Testis (tissue), 2 donors: Measurements from ENCODE around the gene RPL31.

ENCODE experiments used
- POLR2A ChIP-seq: fragments of 450-650 bp; IDR thresholded peaks from one replicate; pipeline ENCODE4 v1.6.1; 2017; ENCODE audit warnings: antibody characterized with exemption, mild to moderate bottlenecking, moderate library complexity
- TF ChIP-seq, protein P1 (sequence below), 3 experiments: fragments of 450-650 bp in 2 of 3; fragments of 200-600 bp in 1 of 3; sonication (generic) in 1 of 3; IDR thresholded peaks; one replicate each; pipeline ENCODE4 v1.5.1; 2016 to 2019; ENCODE audit warnings: antibody characterized with exemption in 3 of 3, mild to moderate bottlenecking in 2 of 3, moderate library complexity in 1 of 3

DNA sequence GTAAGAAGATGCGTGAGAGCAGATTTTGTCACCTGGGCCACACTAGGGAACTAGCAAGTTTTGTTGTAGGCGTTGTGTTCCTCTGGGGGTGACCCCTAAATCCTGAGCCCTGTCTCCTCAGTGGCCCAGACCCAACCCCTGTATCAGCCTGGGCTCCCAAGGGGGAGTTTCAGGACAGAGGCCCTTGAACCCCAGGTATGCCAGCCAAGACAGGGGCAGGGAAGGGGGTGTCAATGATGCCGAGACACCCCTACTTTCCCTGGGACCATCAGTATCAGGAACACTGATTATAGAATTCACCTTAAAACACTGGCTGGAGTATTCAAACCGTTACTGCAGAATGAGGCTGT lies 39.1 kb upstream of the RPL31 start:
- TF ChIP-seq, protein P1, sequence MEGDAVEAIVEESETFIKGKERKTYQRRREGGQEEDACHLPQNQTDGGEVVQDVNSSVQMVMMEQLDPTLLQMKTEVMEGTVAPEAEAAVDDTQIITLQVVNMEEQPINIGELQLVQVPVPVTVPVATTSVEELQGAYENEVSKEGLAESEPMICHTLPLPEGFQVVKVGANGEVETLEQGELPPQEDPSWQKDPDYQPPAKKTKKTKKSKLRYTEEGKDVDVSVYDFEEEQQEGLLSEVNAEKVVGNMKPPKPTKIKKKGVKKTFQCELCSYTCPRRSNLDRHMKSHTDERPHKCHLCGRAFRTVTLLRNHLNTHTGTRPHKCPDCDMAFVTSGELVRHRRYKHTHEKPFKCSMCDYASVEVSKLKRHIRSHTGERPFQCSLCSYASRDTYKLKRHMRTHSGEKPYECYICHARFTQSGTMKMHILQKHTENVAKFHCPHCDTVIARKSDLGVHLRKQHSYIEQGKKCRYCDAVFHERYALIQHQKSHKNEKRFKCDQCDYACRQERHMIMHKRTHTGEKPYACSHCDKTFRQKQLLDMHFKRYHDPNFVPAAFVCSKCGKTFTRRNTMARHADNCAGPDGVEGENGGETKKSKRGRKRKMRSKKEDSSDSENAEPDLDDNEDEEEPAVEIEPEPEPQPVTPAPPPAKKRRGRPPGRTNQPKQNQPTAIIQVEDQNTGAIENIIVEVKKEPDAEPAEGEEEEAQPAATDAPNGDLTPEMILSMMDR (IDR thresholded peaks at IDR 0.05), result no peak
- TF ChIP-seq POLR2A, result no peak
